GM10266 (cell line): Measurements from ENCODE around the gene ZNF800.

Experiments used
- DNase-seq: peaks from one replicate; pipeline ENCODE4 v3.0.0; 2012; ENCODE audit errors: extremely low spot score
- TF ChIP-seq, protein P1 (sequence below): IDR thresholded peaks from 2 replicates; pipeline ENCODE4 v1.5.1; 2012; ENCODE audit warnings: mild to moderate bottlenecking, low read depth; ENCODE audit not compliant: control insufficient read depth, insufficient read depth; ENCODE audit errors: missing control alignments

Gene ZNF800

DNA sequence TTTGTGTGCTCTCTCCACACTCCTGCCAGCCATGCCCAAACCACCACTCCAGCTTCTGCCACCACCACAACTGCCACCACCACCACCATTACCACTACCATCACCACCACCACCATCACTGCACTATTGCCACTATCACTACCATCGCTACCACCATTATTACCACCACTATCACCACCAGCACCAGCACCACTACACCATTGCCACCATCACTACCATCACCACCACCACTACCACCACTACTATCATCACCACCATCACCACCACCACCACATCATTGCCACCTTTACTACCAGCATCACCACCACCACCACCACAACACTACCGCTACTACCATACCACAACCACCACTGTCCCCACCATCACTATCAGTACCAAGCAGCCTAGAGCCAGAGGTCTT, 26.0 kb upstream of the ZNF800 start:
- no peak for DNase-seq
- TF ChIP-seq, protein P1, sequence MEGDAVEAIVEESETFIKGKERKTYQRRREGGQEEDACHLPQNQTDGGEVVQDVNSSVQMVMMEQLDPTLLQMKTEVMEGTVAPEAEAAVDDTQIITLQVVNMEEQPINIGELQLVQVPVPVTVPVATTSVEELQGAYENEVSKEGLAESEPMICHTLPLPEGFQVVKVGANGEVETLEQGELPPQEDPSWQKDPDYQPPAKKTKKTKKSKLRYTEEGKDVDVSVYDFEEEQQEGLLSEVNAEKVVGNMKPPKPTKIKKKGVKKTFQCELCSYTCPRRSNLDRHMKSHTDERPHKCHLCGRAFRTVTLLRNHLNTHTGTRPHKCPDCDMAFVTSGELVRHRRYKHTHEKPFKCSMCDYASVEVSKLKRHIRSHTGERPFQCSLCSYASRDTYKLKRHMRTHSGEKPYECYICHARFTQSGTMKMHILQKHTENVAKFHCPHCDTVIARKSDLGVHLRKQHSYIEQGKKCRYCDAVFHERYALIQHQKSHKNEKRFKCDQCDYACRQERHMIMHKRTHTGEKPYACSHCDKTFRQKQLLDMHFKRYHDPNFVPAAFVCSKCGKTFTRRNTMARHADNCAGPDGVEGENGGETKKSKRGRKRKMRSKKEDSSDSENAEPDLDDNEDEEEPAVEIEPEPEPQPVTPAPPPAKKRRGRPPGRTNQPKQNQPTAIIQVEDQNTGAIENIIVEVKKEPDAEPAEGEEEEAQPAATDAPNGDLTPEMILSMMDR = no peak

GRCh38 chr7:127417346-127417745, 24.8 kb upstream of the ZNF800 start:
- TF ChIP-seq, protein P1 = no peak
- DNase-seq = peak; percentile 47

DNA sequence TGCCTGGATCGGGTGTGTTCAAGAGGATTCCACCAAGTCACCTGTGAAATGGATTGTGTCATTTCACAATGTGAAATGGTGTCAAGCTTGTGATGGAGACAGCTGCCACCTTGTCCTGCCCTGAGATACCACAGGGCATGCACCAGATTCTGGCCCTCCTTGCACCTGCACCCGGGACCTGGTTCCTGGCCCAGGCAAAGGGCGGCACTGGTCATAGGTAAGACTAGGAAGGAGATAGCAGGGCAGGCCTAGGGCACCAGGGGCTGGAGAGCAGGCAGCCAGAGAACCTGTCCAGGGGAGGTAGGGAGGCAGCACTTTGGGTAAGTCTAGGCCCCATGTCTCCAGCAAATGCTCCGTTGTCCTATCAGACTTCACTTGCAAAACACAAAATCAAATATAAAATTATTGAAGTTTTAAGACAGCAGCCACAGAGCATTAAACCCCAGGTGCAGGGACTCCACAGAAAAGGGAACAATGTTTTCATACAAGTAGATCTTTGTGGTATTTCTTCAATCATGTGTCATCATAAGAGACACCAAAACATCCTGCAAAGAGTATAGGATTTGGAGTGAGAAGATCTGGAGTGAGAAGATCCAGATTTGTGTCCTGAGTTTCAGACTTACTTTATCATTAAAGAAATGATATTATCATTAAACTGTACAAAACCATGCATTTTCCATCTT, 22.7 kb upstream of the ZNF800 start:
- TF ChIP-seq, protein P1 = no peak
- no peak for DNase-seq

DNA sequence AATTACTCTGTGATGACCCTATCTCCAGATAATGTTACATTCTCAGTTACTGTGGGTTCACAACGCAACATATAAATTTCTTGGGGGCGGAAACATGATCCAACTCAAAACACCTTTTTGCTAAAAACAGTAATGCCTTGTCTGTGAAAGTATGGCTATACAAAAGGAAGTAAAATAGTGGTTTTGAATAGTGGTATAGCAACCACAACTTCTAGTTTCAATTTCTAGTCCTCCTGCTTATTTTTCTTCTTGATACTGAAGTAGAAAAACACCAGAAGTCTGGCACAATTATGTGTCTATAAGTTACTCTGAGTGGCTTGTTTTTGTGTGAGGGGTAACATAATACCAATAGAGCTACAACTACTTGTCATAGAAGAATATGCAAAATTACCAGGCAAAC, 21.5 kb upstream of the ZNF800 start:
- no peak for DNase-seq
- TF ChIP-seq, protein P1 = no peak

- TF ChIP-seq, protein P1 = no peak
- no peak for DNase-seq
Measured at GRCh38 chr7:127413326-127413725, 20.8 kb upstream of the ZNF800 start.

DNA sequence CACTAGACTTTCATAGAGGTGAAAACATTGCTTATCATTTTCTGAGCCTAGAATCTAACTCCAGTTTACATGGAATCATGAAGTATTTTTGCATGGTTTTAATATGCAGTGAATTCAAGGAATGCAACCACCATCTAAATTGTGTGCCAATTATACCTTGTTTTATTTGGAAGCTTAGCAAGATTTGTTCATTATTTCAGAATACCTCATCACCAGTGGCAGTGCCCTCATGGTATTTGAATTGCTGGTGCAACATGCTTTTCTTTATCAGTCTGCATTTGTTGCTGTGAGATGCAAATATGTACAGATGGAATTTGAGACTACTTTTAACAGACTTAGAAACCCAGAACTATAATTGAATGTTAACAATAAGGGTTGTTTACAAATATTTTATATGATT, 18.7 kb upstream of the ZNF800 start:
- DNase-seq = no peak
- TF ChIP-seq, protein P1 = no peak

- no peak for DNase-seq
- TF ChIP-seq, protein P1 = no peak
Measured at GRCh38 chr7:127409629-127410028, 17.1 kb upstream of the ZNF800 start.
